PC-9 (cell line): Measurements from ENCODE around the gene MCC. TPM values are rescaled to one million over a fixed set of nuclear protein-coding genes. Genes with fewer than 3 reads are reported as not detected.

Source experiments
- BruUV-seq: library from RNA; stranded (reverse); fragments of 400-500 nt; replicated peaks from 2 replicates; lab custom pipeline; 2021; lab: Mats Ljungman, UMichigan
- CTCF ChIA-PET: fragments of 300-600 bp; sonication (Branson Sonifier 250); formaldehyde crosslinking; loops from one replicate; lab custom pipeline; 2022; ENCODE audit warnings: antibody characterized with exemption; lab: Charles Lee
- POLR2A ChIA-PET: fragments of 300-600 bp; sonication (Branson Sonifier 250); formaldehyde crosslinking; loops from one replicate; lab custom pipeline; 2022; ENCODE audit warnings: antibody characterized with exemption; ENCODE audit not compliant: unreplicated experiment; lab: Charles Lee
- DNase-seq, 2 experiments: peaks; one replicate each; pipeline versions ENCODE4 v3.0.0 to v3.0.0-alpha.2; 2015 to 2022; ENCODE audit warnings: mixed read lengths in 1 of 2
- H2AFZ ChIP-seq: fragments of 200-600 bp; sonication (generic); 2 replicates; pipeline ENCODE4 v1.8.1; 2017; ENCODE audit warnings: antibody characterized with exemption
- H3F3A ChIP-seq: fragments of 200-600 bp; sonication (generic); 2 replicates; pipeline ENCODE4 v1.8.1; 2017; ENCODE audit warnings: antibody characterized with exemption, mild to moderate bottlenecking, low read depth; ENCODE audit not compliant: insufficient read depth
- H3K27ac ChIP-seq: fragments of 200-600 bp; sonication (generic); 2 replicates; pipeline ENCODE4 v1.6.1; 2016; ENCODE audit warnings: mixed run types
- H3K27me3 ChIP-seq: fragments of 200-600 bp; sonication (generic); 2 replicates; pipeline ENCODE4 v1.6.1; 2016; ENCODE audit warnings: low read depth, mixed run types; ENCODE audit not compliant: insufficient read depth
- H3K36me3 ChIP-seq: fragments of 200-600 bp; sonication (generic); 2 replicates; pipeline ENCODE4 v1.6.1; 2016; ENCODE audit warnings: low read depth, mixed run types
- H3K4me1 ChIP-seq: fragments of 200-600 bp; sonication (generic); replicated peaks from 2 replicates; pipeline ENCODE4 v1.6.1; 2016; ENCODE audit warnings: mixed run types; ENCODE audit not compliant: insufficient read depth
- H3K4me2 ChIP-seq: fragments of 200-600 bp; sonication (generic); 2 replicates; pipeline ENCODE4 v1.6.1; 2017; ENCODE audit warnings: mixed run types
- H3K4me3 ChIP-seq: fragments of 200-600 bp; sonication (generic); 2 replicates; pipeline ENCODE4 v1.6.1; 2016; ENCODE audit warnings: mixed run types
- H3K79me2 ChIP-seq: fragments of 200-600 bp; sonication (generic); 2 replicates; pipeline ENCODE4 v1.6.1; 2017; ENCODE audit warnings: low read depth, mixed run types
- H3K9me2 ChIP-seq: fragments of 200-600 bp; sonication (generic); 2 replicates; pipeline ENCODE4 v1.8.1; 2017; ENCODE audit warnings: mild to moderate bottlenecking; ENCODE audit not compliant: insufficient read depth
- H3K9me3 ChIP-seq: fragments of 200-600 bp; sonication (generic); 2 replicates; pipeline ENCODE4 v1.8.1; 2016; ENCODE audit warnings: low read depth; ENCODE audit not compliant: insufficient read depth
- H4K20me1 ChIP-seq: fragments of 200-600 bp; sonication (generic); 2 replicates; pipeline ENCODE4 v1.8.1; 2017; ENCODE audit not compliant: insufficient read depth
- CTCF ChIP-seq: fragments of 200-600 bp; sonication (generic); conservative IDR thresholded peaks from 2 replicates; pipeline ENCODE4 v1.6.1; 2017; ENCODE audit warnings: mixed run types, antibody characterized with exemption, mild to moderate bottlenecking, moderate library complexity
- EZH2 ChIP-seq: fragments of 200-600 bp; sonication (generic); IDR thresholded peaks from 2 replicates; pipeline ENCODE4 v1.8.0; 2017; ENCODE audit warnings: antibody characterized with exemption, low read depth
- intact Hi-C: fragments of 100-400 bp; cut with micrococcal nuclease; formaldehyde crosslinking; loops from one replicate; pipeline ENCODE4 v1.10.0; 2022; ENCODE audit not compliant: unreplicated experiment
- total RNA-seq: library from RNA; stranded (reverse); gene quantifications from 2 replicates; pipeline ENCODE4 v1.2.3, GENCODE V29; 2021

MCC gene
- total RNA-seq, 1 experiment from 2014 or later, result 2.5 TPM

GRCh38 chr5:113257545-113257944 is 230.7 kb downstream of the MCC start:
- Histone ChIP-seq H3F3A (no peaks in the 10 kb centered on the region), H3K9me3 (no peaks in the 10 kb centered on the region), H3K79me2 (no peaks in the 10 kb centered on the region), H3K4me3 (no peak overlapping the region), H3K27ac (no peak overlapping the region), H3K36me3 (no peaks in the 10 kb centered on the region), H3K4me1 (no peaks in the 10 kb centered on the region), H4K20me1 (no peaks in the 10 kb centered on the region), H2AFZ (no peak overlapping the region), H3K9me2 (no peaks in the 10 kb centered on the region), H3K27me3 (no peaks in the 10 kb centered on the region), H3K4me2 (no peak overlapping the region)
- DNase-seq, result no peak
- BruUV-seq, result no TSS peak
- ChIA-PET POLR2A (no interaction called here), CTCF (no interaction called here)
- TF ChIP-seq EZH2 (no peak), CTCF (no peak)
- intact Hi-C loops, result no loop called here

DNA sequence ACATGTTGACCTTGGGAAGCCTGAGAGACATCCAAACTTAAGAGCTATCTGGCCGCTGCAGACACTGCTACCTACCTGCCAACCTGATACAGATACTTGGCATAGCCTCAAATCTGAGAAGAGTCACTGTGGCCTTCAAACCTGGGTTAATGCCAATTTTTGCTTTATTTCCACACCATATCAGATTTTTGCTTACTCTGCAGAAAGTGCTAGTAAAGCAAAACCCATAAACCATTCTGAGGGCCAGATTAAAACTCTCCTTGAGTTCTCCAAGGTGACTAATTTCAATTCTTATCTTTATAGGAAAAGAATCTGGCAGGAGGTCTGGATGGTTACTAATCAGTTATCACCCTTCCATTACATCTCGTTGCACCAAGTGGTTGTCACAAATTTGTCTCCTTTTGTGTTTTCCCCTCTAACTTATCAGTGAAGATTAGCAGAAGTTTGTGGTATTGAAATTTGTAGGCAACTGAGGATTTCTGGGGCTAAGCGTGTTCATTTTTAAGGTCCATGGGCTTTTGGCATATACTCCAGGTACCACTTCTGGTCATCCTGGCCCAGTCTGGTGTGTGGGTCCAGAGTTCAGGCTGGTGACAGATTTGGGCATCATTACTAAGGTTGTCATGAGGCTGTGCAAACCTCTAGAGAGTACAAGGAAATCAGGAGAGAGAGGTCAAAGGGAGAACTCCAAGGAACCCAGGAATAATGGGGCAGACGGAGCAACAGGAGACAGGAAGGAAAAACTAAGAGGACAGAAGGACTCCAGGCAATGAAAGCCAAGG is 231.4 kb downstream of the MCC start:
- no peak for DNase-seq
- Histone ChIP-seq H3K4me3 (no peak overlapping the region), H4K20me1 (no peaks in the 10 kb centered on the region), H3K36me3 (no peaks in the 10 kb centered on the region), H3K9me3 (no peaks in the 10 kb centered on the region), H3K9me2 (no peaks in the 10 kb centered on the region), H3K27ac (no peak overlapping the region), H2AFZ (no peak overlapping the region), H3K4me1 (no peaks in the 10 kb centered on the region), H3K27me3 (no peaks in the 10 kb centered on the region), H3K79me2 (no peaks in the 10 kb centered on the region), H3F3A (no peaks in the 10 kb centered on the region), H3K4me2 (no peak overlapping the region)
- CTCF ChIA-PET, result no interaction called here
- no TSS peak for BruUV-seq
- POLR2A ChIA-PET, result no interaction called here
- TF ChIP-seq CTCF (no peak), EZH2 (no peak)
- intact Hi-C loops, result no loop called here

GRCh38 chr5:113255579-113256386 is 232.5 kb downstream of the MCC start:
- H3K4me2 ChIP-seq, result no peak overlapping the region
- no peaks in the 10 kb centered on the region for H3K36me3 ChIP-seq
- TF ChIP-seq EZH2 (no peak), CTCF (no peak)
- no peaks in the 10 kb centered on the region for H3K4me1 ChIP-seq
- no TSS peak for BruUV-seq
- H3F3A ChIP-seq, result no peaks in the 10 kb centered on the region
- ChIA-PET CTCF (no interaction called here), POLR2A (no interaction called here)
- no peak for DNase-seq
- H3K9me2 ChIP-seq, result no peaks in the 10 kb centered on the region
- H3K27me3 ChIP-seq, result no peaks in the 10 kb centered on the region
- H3K79me2 ChIP-seq, result no peaks in the 10 kb centered on the region
- no peaks in the 10 kb centered on the region for H4K20me1 ChIP-seq
- no peaks in the 10 kb centered on the region for H3K9me3 ChIP-seq
- no peak overlapping the region for H3K27ac ChIP-seq
- intact Hi-C loops, result no loop called here
- H2AFZ ChIP-seq, result no peak overlapping the region
- no peak overlapping the region for H3K4me3 ChIP-seq
